Astrocyte of the hippocampus (primary cell): ENCODE results near the gene QRICH1.

Experiments used
- DNase-seq: peaks from one replicate; pipeline ENCODE4 v3.0.0; 2011; ENCODE audit warnings: low read depth, low spot score

QRICH1 gene

DNA sequence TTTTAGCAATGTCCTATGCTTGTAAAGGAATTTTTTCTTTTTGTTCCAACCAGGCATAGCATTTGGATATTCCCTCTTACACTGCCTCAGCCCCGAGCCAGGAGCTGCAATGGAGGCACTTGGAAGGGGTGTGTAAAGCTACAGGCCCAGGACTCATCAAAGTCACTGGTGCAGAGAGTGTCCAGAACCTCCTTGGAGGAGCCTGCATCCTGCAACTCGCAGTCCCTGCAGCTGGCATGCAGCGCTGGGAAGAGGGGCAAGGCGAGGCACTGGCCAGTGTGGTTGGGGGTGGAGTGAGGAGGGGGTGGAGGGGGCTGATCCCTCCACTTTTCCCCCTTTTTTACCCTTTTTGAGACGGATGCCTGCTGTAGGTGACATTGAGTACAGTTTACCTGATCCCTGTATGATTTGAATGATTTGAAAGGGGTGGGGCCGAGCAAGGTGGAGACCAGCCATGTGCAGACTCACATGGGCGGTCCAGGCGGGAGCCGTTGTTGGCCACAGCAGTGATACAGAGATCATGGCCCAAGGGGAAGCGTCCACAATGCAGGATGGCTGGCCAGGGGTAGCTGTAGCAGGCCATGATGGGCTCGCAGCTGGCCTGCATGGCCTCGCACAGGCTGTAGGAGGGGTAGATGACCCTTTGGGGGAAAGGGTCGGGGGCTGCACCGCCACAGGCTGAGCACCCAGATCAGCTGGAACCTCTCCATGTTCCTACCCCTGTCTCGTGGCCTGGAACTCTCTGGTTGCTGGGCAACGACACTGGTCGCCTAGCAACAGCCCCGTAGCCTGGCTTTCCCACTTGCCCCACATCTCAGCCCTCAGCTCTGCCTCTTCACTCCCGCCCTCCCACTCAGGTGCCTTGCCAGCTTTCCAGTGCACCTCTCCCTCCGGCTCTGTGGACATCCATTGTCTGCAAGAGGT lies 95.9 kb downstream of the QRICH1 start:
- no peak for DNase-seq

DNA sequence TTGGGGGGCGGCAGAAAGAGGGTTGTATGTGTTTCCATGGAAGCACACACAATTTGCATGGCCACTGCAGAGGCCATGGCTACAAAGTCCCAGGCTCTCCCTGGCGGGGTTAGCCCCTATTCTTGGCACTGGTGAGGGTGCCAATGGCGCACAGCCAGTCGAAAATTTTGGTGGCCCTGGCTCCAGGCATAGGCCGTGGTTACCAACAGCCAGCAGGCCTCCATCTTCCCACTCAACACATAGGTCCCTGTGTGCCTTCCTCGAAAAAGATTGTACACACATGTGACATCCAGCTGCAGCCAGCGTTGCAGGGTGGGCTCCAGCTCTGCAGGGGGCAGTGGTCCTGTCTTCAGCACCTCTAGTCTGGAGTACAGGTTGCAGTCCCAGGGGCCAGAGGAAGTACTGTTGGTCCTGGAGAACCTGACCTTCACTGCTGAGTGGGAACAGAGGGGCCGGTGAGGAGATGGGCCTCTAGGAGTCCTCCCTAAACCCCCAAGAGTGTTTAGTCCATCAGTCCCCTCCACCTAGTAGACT lies 96.7 kb downstream of the QRICH1 start:
- no peak for DNase-seq

DNA sequence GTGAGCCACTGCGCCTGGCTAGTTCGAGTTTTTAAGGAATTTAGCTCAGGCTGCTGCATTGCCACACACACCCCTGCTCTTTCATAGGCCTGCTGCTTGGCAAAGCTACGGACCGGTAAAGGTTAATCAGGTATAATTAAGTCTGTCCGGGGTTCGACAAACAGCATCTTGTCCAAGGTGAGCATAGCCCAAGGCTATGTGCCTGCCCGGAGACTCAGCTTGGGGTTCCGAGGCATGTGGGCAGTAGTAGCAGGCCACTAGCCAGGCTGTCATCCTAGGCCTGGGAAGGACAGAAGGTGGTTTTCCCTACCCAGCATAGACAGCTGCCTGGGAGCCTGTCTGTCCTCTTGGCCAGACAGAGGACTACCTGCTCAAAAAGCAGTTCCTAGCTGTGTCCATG lies 97.2 kb downstream of the QRICH1 start:
- no peak for DNase-seq

DNA sequence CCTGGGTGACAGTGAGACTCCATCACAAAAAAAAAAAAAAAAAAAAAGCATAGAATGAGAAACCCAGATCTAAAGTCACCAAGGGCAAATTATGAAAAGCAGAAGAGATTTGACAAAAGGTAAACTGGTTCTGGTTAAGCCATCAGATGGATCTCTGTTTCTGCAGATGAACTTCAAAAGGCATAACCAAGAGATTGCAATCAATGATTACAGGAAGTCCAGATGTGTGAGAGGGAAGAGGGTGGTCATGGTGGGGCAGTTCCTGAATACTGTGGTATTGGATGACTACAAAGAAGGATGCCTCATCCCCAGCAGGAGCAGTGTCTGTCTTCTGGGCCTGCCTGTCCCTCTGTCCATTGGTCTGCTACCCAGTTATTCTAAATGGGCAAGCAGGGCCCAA lies 100.0 kb downstream of the QRICH1 start:
- DNase-seq, result no peak

DNA sequence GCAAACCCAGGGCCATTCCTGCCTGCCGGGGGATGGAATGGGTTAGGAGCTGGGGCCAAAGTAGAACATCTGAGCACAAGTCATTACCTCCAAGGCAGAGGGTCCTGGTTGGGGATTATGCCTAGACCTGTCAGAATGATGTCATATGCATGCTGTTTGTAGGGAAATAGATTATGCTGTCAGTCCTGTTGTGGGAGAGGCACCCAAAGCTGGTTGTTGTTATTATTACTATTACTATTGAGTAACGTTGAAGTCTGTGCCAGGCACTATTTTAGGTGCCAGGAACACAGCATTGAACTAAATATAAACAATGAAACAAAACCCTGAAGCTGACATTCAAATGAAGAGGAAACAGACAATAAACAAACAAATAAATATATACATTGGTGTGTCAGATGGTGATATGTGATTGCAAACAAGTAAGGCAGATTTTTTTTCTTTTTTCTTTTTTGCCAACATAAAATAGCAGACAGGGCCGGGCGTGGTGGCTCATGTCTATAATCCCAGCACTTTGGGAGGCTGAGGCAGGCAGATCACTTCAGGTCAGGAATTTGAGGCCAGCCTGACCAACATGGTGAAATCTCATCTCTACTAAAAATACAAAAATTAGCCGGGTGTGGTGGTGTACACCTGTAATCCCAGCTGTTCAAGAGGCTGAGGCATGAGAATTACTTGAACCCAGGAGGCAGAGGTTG lies 101.9 kb downstream of the QRICH1 start:
- no peak for DNase-seq

DNA sequence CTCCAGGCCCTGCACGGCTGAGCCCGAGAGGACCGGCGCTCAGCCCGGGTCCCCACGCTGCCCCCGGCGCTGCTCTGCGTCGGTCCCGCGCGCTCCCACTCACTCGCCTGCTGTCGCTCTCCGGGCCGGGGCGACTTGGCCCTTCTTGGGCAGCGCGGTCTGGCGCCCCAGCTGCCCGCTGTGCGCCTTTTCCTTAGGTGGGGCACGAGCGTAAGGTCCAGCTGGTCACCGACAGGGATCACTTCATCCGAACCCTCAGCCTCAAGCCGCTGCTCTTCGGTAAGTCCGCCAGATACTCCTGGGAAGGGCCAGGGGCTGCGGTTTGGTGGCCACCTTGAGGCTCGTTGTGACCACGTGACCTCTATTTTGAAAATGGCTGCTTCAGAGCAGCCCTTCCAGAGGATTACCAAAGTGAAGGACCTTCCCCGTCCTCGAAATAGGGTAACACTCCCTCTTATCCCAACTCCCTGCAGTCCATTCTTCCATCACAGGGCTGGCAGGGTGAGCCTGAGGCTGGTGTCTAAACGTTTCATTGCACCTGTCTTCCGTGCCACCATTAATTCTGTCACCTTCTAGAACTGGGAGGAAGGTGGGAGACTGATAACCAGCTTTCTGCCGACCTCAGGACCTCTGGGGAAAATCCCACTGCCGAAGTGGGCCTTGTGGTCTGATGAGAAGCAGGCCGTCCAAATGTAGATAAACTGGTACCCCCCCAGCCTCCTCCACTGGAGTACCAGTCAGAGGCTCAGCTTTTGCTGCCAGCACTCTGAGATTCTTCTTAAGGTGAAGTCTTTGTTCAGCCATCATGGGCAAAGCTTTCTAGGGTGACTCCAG lies 103.0 kb downstream of the QRICH1 start:
- DNase-seq, result peak; percentile 61

DNA sequence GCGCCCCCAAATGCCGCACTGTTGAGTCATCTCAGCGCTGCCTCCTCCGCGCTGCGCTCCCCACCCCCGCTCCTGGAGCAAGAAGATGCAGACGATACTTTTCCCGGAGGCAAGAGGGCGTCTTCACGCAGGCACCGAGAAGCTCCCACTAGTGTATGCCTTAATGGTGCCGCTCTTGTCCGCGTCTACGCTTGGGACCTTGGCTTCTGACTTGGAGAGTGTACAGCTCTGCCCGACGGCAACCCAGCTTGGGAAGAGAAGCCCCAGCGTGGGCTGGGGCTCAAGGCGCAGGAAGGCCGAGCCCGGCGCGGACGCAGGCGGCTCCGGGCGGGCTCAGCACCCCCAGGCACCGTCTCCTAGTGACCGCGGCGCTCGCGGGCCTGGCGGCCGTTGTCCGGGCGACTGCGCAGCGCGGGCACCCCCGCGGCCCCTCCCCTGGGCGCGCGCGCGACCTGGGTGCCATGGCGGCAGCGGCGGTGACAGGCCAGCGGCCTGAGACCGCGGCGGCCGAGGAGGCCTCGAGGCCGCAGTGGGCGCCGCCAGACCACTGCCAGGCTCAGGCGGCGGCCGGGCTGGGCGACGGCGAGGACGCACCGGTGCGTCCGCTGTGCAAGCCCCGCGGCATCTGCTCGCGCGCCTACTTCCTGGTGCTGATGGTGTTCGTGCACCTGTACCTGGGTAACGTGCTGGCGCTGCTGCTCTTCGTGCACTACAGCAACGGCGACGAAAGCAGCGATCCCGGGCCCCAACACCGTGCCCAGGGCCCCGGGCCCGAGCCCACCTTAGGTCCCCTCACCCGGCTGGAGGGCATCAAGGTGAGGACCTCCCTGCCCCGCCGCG lies 103.9 kb downstream of the QRICH1 start, which contains the start of gene P4HTM:
TSS of gene P4HTM (plus strand) at position 446 of the 840 bp plus-strand sequence. CDS start at position 462, 16 bp downstream.
- peak; percentile 98 for DNase-seq

DNA sequence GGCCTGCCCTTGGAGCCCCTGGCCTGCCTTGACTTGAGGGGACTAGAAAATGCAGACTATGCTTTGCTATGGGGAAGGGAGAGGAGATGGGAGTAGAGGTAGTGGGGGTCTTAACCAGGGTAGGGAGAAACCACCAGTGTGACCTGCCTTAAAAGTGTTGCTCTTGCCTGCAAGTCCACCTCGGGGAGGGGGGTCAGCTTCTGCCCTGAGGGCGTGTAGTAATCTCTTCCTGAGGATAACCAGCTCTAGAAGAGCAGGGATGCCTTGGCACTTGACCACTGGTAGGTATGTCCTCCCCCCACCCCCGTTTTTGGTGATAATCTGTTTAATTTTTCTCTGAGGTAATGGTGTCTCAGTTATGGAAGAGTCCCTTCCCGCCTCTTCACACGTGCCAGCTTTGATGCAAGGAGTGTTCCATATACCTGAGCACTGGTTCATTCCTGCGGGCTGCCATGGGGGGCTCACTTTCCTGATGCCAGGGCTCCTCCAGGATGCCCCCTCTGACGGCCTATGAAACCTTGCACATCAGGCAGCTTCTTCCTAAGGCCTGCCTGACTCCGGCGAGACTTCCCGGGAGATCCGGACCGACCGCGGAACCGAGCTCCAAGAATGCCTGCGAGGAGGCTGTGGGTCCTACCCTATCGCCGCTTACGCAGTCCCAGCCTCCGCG lies 104.6 kb downstream of the QRICH1 start:
- no peak for DNase-seq

DNA sequence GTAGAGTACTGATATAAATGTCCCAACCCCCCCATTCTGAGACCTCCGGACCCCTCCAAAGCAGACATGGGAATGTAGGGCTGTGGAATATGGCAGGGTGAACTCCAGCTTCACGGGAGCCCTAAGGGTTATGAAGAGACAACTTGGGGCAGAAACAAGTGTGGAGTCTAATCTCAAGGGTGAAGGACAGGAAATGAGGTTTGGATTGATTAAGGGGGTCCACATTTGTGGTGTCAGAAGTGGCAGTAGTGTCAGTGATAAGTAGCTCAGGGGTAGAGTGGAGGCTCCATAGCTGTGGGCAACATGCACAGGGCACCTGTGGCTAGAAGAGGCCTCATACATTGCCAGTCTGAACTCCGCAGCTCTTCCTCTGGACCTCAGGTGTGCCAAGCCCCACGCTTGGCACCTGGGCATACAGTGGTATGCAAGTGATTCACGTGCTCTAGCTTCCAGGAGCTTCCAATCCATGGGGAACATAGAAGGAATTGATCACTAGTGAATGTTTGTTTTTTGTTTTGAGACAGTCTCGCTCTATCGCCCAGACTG lies 108.0 kb downstream of the QRICH1 start:
- no peak for DNase-seq

DNA sequence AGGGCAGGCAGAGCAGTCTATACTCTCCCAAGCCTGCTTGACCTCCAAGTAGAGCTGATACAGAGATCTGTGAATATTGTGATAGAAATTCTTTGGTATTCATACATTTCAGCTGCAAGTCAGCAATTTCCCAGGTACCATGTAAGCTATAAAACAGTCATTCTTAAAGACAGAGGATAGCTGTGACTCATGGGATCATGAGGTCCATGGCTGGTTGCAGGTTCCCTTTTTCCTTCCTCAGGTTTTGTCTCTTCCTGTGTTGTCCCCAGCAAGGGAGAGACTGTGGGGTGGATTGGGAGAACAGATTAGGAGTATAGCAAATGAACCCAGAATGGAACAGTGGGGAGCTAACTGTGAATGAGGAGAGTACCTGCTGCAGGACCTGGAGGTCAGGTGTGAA lies 109.2 kb downstream of the QRICH1 start:
- DNase-seq, result no peak

DNA sequence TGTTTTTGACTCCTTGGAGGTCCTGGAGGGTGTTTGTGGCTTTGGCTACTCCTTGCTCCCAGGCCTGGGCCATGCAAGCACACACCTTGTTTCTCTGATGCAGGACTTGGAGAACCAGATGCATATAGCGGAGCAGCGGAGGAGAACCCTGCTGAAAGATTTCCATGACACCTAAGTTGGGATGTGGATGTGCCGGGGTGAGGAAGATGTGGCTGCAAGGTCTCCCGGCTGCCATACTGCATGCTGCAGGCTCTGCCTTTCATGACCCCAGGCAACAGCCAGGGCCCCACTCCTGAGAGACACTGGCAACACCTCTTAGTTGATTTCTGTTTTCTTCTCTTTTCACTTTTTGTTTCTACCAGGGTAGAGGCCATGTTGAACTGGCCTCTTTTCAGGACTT lies 110.8 kb downstream of the QRICH1 start:
- DNase-seq, result no peak

DNA sequence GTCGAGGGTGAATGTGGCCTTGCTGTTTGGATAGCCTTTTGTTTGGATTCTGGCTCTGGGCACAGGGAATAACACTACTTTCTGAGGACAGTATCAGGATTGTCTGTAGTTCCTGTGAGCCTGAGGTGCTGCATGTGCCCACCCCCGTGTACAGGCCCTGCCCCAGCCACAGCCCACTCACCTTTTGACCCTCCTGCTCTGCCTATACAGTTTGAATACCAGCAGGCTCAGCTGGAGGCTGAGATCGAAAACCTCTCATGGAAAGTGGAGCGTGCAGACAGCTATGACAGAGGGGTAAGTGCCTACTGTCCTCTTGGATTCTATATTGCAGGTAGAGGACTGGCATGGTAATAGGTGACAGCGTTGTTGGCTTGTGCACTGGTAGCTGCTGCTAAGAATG lies 111.2 kb downstream of the QRICH1 start:
- no peak for DNase-seq

DNA sequence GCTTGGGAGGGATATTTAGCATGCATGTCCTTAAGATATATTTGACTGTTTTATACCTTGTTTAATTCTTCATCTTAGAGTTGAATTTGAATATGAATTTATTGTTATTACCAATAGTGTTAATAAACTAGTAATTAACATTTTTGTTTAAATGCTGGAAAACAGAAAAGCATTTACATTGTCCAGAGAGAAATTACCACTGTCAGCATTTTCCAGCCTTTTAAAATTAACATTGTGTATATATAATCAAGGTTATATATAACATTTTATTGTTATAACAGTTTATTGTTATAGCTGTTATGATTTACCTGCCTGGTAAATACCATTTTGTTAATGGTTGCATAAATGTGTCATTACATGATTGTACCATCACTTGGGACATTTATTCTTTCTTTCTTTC lies 111.9 kb downstream of the QRICH1 start:
- no peak for DNase-seq

DNA sequence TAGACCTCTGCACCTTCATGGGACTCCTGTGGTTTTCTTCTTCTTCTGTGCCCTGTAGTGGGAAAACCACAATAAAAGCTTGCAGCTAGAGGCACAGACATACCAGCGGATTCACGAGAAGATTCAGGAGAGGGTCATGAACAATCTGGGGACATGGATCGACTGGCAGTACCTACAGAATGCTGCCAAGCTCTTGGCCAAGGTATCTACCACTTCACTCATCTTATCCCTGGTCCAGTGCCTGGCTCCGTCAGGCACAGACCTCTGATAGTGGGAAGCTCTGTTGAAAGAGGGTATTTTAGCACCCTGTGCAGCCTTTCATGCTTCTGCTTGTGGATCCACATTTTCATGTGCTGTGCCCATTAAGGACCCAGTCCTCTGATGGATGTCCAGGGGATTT lies 113.6 kb downstream of the QRICH1 start:
- no peak for DNase-seq
